HAP-1 (cell line): ENCODE measurements around the gene ITPRID2.

Experiments used
- DNase-seq, 2 experiments: peaks; one replicate each; pipeline ENCODE4 v3.0.0-alpha.2; 2016 to 2020; ENCODE audit warnings: low spot score in 2 of 2
- H3K27me3 ChIP-seq: fragments of 250-450 bp; sonication (Bioruptor Pico); 2 replicates; pipeline ENCODE4 v1.5.1; 2020; ENCODE audit warnings: low read depth, mild to moderate bottlenecking, moderate library complexity
- H3K36me3 ChIP-seq: fragments of 250-450 bp; sonication (Bioruptor Pico); replicated peaks from 2 replicates; pipeline ENCODE4 v1.5.1; 2020; ENCODE audit warnings: mild to moderate bottlenecking
- H3K4me1 ChIP-seq: fragments of 250-450 bp; sonication (Bioruptor Pico); 2 replicates; pipeline ENCODE4 v1.5.1; 2020; ENCODE audit warnings: mild to moderate bottlenecking
- H3K4me3 ChIP-seq: fragments of 250-450 bp; sonication (Bioruptor Pico); 2 replicates; pipeline ENCODE4 v1.5.1; 2020; ENCODE audit warnings: mild to moderate bottlenecking, moderate library complexity
- H3K9me3 ChIP-seq: fragments of 250-450 bp; sonication (Bioruptor Pico); 2 replicates; pipeline ENCODE4 v1.5.1; 2020; ENCODE audit warnings: mild to moderate bottlenecking, moderate library complexity
- in situ Hi-C: fragments of 300-500 bp; cut with MboI; formaldehyde crosslinking; loops from 3 replicates; pipeline ENCODE4 v1.14.3; 2020; ENCODE audit warnings: low sequenced_read_pairs, inconsistent platforms, mixed read lengths

ITPRID2 gene

GRCh38 chr2:181859803-181860202 is 31.7 kb upstream of the ITPRID2 start:
- no peaks in the 10 kb centered on the region for H3K9me3 ChIP-seq
- H3K27me3 ChIP-seq: no peaks in the 10 kb centered on the region
- no peaks in the 10 kb centered on the region for H3K36me3 ChIP-seq
- in situ Hi-C loops: no loop called here
- H3K4me1 ChIP-seq: no peaks in the 10 kb centered on the region
- no peak overlapping the region for H3K4me3 ChIP-seq
- no peak for DNase-seq

- no peak overlapping the region for H3K4me3 ChIP-seq
- DNase-seq: no peak
- in situ Hi-C loops: no loop called here
- no peaks in the 10 kb centered on the region for H3K4me1 ChIP-seq
- H3K36me3 ChIP-seq: no peaks in the 10 kb centered on the region
- no peaks in the 10 kb centered on the region for H3K9me3 ChIP-seq
- H3K27me3 ChIP-seq: no peaks in the 10 kb centered on the region
These were observed 30.2 kb upstream of the ITPRID2 start for GRCh38 chr2:181861379-181861778.

- no peak overlapping the region for H3K4me3 ChIP-seq
- in situ Hi-C loops: no loop called here
- H3K36me3 ChIP-seq: no peaks in the 10 kb centered on the region
- no peaks in the 10 kb centered on the region for H3K9me3 ChIP-seq
- DNase-seq: no peak
- no peaks in the 10 kb centered on the region for H3K4me1 ChIP-seq
- H3K27me3 ChIP-seq: no peaks in the 10 kb centered on the region
These were observed 28.8 kb upstream of the ITPRID2 start for GRCh38 chr2:181862583-181863281.

GRCh38 chr2:181872178-181872577 is 19.4 kb upstream of the ITPRID2 start:
- in situ Hi-C loops: no loop called here
- no peaks in the 10 kb centered on the region for H3K9me3 ChIP-seq

GRCh38 chr2:181876614-181877063 is 14.9 kb upstream of the ITPRID2 start:
- Histone ChIP-seq H3K4me1 (no peaks in the 10 kb centered on the region; the same call in 1 of the 2 replicates), H3K36me3 (no peaks in the 10 kb centered on the region), H3K27me3 (peaks cover 4% of the 10 kb centered on the region; the same call in 1 of the 2 replicates), H3K9me3 (no peaks in the 10 kb centered on the region), H3K4me3 (no peak overlapping the region)
- DNase-seq: no peak
- in situ Hi-C loops: loop anchor here (25.0 kb wide), 1 partner anchor 114 kb away; no protein-coding TSS in a partner anchor

More at GRCh38 chr2:181872178-181872577, 19.4 kb upstream of the ITPRID2 start:
- H3K4me1 ChIP-seq: no peaks in the 10 kb centered on the region
- no peaks in the 10 kb centered on the region for H3K27me3 ChIP-seq
- no peaks in the 10 kb centered on the region for H3K36me3 ChIP-seq
- DNase-seq: no peak
- H3K4me3 ChIP-seq: no peak overlapping the region

GRCh38 chr2:181877181-181877664 is 14.3 kb upstream of the ITPRID2 start:
- Histone ChIP-seq H3K36me3 (no peaks in the 10 kb centered on the region), H3K9me3 (no peaks in the 10 kb centered on the region), H3K4me3 (no peak overlapping the region), H3K4me1 (no peaks in the 10 kb centered on the region; the same call in 1 of the 2 replicates), H3K27me3 (peaks cover 4% of the 10 kb centered on the region; the same call in 1 of the 2 replicates)
- DNase-seq: no peak
- in situ Hi-C loops: loop anchor here (25.0 kb wide), 1 partner anchor 115 kb away; no protein-coding TSS in a partner anchor

GRCh38 chr2:181878448-181878847 is 13.1 kb upstream of the ITPRID2 start:
- Histone ChIP-seq H3K4me1 (no peaks in the 10 kb centered on the region; the same call in 1 of the 2 replicates), H3K4me3 (no peak overlapping the region), H3K27me3 (peaks cover 4% of the 10 kb centered on the region; the same call in 1 of the 2 replicates), H3K9me3 (no peaks in the 10 kb centered on the region), H3K36me3 (no peaks in the 10 kb centered on the region)
- in situ Hi-C loops: loop anchor here (25.0 kb wide), 1 partner anchor 116 kb away; no protein-coding TSS in a partner anchor
- DNase-seq: no peak

GRCh38 chr2:181879295-181879694 is 12.2 kb upstream of the ITPRID2 start:
- Histone ChIP-seq H3K36me3 (no peaks in the 10 kb centered on the region), H3K4me3 (no peak overlapping the region), H3K4me1 (no peaks in the 10 kb centered on the region; the same call in 1 of the 2 replicates), H3K9me3 (no peaks in the 10 kb centered on the region), H3K27me3 (peaks cover 4% of the 10 kb centered on the region; the same call in 1 of the 2 replicates)
- DNase-seq: no peak
- in situ Hi-C loops: loop anchor here (25.0 kb wide), 1 partner anchor 117 kb away; no protein-coding TSS in a partner anchor

GRCh38 chr2:181882246-181883020 is 9.1 kb upstream of the ITPRID2 start:
- no peaks in the 10 kb centered on the region for H3K9me3 ChIP-seq
- peaks cover 4% of the 10 kb centered on the region; the same call in 1 of the 2 replicates for H3K27me3 ChIP-seq
- no peaks in the 10 kb centered on the region for H3K36me3 ChIP-seq
- H3K4me3 ChIP-seq: no peak overlapping the region
- H3K4me1 ChIP-seq: peaks cover 18% of the 10 kb centered on the region
- DNase-seq: no peak
- in situ Hi-C loops: loop anchor here (25.0 kb wide), 1 partner anchor 120 kb away; no protein-coding TSS in a partner anchor

- no peak for DNase-seq
- no peak overlapping the region for H3K4me3 ChIP-seq
- H3K27me3 ChIP-seq: peaks cover 2% of the 10 kb centered on the region; the same call in 1 of the 2 replicates
- H3K36me3 ChIP-seq: no peaks in the 10 kb centered on the region
- peaks cover 18% of the 10 kb centered on the region for H3K4me1 ChIP-seq
- no peaks in the 10 kb centered on the region for H3K9me3 ChIP-seq
- in situ Hi-C loops: loop anchor here (25.0 kb wide), 1 partner anchor 122 kb away; no protein-coding TSS in a partner anchor
These were observed 6.9 kb upstream of the ITPRID2 start for GRCh38 chr2:181884601-181885000.

GRCh38 chr2:181885096-181885495 is 6.4 kb upstream of the ITPRID2 start:
- H3K27me3 ChIP-seq: no peaks in the 10 kb centered on the region
- H3K4me3 ChIP-seq: no peak overlapping the region
- H3K4me1 ChIP-seq: peaks cover 18% of the 10 kb centered on the region
- no peak for DNase-seq
- in situ Hi-C loops: loop anchor here (25.0 kb wide), 1 partner anchor 123 kb away; no protein-coding TSS in a partner anchor
- no peaks in the 10 kb centered on the region for H3K9me3 ChIP-seq
- H3K36me3 ChIP-seq: no peaks in the 10 kb centered on the region

- Histone ChIP-seq H3K27me3 (no peaks in the 10 kb centered on the region), H3K36me3 (no peaks in the 10 kb centered on the region), H3K4me3 (no peak overlapping the region), H3K4me1 (peaks cover 20% of the 10 kb centered on the region), H3K9me3 (no peaks in the 10 kb centered on the region)
- peak in 1 of 2 experiments; percentile 32 for DNase-seq
- in situ Hi-C loops: loop anchor here (25.0 kb wide), 1 partner anchor 124 kb away; no protein-coding TSS in a partner anchor
These were observed 5.3 kb upstream of the ITPRID2 start for GRCh38 chr2:181886192-181886591.

GRCh38 chr2:181887045-181887444 is 4.5 kb upstream of the ITPRID2 start:
- DNase-seq: no peak
- Histone ChIP-seq H3K36me3 (no peaks in the 10 kb centered on the region), H3K27me3 (no peaks in the 10 kb centered on the region), H3K4me3 (no peak overlapping the region), H3K9me3 (no peaks in the 10 kb centered on the region), H3K4me1 (peaks cover 22% of the 10 kb centered on the region)
- in situ Hi-C loops: loop anchor here (25.0 kb wide), 1 partner anchor 125 kb away; no protein-coding TSS in a partner anchor
